ENCODE measurements around the gene PRAF2. TPM values are rescaled to one million over a fixed set of nuclear protein-coding genes. Genes with fewer than 3 reads are reported as not detected.

The PRAF2 gene
- total and polyA plus RNA-seq, 2 of the 13 experiments (the other 11 are each of a cell fraction or from before 2014, with no cell fraction given) = 0.33 to 2.6 TPM

GRCh38 chrX:49079489-49080428 lies 6.0 kb upstream of the PRAF2 start, which contains the start of gene WDR45 (continued):
- TF ChIP-seq PATZ1 (CRISPR knock-in tag; IDR thresholded peaks at IDR 0.05) (peak; percentile 51), ZNF550 (CRISPR knock-in tag; IDR thresholded peaks at IDR 0.05; ENCODE audit: borderline replicate concordance) (no peak), ELF3 (CRISPR knock-in tag; IDR thresholded peaks at IDR 0.05) (0 out of 2 replicates have a peak, but pooled peaks have one; percentile 12), GRHL1 (CRISPR knock-in tag; conservative IDR thresholded peaks at IDR 0.05) (no peak), NFIC (IDR thresholded peaks at IDR 0.05; ENCODE audit: low read length) (no peak), KLF15 (CRISPR knock-in tag; IDR thresholded peaks at IDR 0.05; ENCODE audit: borderline replicate concordance) (peak; percentile 23; the same call in 1 of the 2 replicates), SMARCE1 (IDR thresholded peaks at IDR 0.05; ENCODE audit: borderline replicate concordance) (no peak), RFX1 (IDR thresholded peaks at IDR 0.05) (no peak), FOXO1 (CRISPR knock-in tag; IDR thresholded peaks at IDR 0.05) (no peak)
- TF ChIP-seq, protein P1, sequence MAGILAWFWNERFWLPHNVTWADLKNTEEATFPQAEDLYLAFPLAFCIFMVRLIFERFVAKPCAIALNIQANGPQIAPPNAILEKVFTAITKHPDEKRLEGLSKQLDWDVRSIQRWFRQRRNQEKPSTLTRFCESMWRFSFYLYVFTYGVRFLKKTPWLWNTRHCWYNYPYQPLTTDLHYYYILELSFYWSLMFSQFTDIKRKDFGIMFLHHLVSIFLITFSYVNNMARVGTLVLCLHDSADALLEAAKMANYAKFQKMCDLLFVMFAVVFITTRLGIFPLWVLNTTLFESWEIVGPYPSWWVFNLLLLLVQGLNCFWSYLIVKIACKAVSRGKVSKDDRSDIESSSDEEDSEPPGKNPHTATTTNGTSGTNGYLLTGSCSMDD (CRISPR knock-in tag; IDR thresholded peaks at IDR 0.05) = no peak
